HG03196 (cell line): ENCODE results near the gene GPC6.

Experiments used
- ATAC-seq: cut with Tn5 transposase; IDR thresholded peaks from one replicate; pipeline ENCODE4 v1.9.1; 2021; ENCODE audit not compliant: unreplicated experiment

GPC6 gene

DNA sequence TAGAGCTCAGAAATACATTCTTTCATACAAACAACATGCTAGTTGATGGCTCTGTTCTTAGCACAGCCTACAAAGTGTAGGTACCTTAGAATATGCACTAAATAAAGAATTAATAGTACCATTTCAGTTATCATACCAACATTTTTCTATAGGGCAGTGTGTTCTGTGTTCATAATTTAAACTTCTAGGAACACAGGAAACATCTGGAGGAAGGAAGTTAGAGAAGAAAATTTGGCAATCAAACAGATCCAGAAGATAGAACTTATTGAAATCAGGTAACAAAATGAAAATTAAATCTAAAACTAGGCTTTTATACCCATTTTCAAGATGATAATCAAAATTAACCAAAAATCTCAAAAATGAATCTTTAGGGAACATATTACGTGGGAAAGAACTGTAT is 725.3 kb downstream of the GPC6 start:
- ATAC-seq: no peak

DNA sequence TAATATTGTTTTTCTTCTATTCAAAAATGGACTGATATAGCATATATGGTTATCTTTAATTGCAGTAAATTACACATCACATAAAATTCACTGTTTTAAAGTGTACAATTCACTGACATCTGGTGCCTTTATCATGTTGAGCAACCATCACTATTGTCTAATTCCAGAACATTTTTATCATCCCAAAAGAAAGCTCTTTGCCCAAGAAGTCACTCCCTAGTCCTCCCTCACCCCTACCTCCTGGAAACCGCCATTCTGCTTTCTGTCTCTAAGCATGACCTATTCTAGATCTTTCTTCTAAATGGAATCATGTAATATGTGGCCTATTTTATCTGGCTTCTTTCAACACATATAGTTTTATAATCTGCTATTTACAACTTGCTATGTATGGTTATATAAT is 727.2 kb downstream of the GPC6 start:
- no peak for ATAC-seq

DNA sequence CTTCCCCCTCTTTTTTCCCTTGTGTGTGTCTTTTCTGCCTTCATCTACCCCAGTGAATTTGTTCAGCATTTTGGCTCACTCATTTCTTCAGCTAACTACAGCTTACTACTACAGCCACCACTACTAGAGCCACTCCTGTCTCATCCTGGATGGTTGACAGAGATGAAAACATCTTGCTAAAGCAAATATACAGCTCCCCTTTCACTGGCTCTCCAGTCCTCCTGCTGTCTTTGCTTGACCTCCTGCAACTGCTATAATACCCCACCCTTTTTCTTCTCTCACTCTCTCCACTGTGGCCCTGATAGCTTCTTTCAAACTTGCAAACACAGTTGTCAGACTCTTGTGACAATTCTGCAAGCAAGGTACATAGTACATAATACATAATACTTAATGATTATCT is 729.3 kb downstream of the GPC6 start:
- ATAC-seq: no peak

DNA sequence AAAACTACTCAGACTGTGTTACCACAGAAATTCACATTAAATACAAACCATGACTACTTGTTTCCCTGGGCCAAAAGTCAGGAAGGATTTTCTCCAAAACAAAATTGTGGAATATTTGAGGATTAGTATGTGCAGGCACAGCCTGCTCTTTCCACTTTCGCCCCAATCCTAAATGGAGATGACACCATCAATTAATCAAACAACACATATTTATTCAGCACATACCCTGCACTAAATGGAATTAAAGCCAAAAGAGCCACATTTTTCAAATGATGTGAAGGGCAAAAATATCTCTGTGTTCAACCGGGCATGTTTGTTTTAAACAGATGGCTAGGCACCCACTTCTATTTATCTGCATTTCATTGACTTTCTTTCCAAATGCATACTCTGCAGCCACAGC is 729.8 kb downstream of the GPC6 start:
- ATAC-seq: no peak

DNA sequence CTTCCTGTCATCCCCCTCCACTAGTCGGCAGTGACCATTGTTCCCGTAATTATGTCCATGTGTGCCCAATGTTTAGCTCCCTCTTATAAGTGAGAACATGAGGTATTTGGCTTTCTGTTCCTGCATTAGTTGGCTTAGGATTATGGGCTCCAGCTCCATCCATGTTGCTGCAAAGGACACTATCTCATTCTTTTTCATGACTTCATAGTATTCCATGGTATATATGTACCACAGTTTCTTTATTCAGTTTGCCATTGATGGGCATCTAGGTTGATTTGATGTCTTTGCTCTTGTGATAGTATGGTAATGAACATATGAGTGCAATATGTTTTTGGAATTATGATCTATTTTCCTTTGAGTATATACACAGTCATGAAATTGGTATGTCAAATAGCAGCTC is 730.8 kb downstream of the GPC6 start:
- ATAC-seq: no peak

DNA sequence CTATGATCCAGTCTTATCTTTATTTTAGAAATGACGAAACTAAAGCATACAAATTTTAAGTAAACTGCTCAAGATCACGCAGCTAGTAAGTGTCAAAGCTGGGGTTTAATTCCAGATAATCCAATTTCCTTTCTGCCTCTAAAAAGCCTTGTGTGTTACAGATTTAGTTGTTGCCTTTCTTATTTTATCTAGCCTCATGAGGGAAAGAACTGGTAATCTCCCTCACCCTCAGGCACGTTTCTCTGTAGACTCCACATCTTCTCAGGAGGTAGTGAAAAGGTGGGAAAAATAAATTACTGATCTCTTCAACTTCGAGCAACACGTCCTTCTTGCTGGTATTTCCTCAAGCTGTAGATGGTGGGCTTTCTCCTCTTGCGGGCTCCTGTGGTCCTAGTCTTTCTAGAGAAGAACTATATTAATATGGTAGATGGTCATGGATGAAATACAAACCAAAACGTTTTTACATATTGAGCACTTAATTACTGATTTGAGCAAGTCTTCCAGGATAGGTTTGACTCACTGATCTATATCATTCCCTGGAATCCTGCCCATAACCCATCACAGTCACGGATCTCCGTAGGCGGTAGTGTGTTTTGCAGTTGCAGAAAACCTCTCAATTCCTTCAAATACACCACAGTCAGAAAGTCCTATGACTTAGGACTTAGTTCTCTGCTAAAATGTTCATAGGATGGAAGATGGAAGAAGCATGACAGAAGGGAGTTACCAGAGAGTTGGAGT is 733.4 kb downstream of the GPC6 start:
- no peak for ATAC-seq

DNA sequence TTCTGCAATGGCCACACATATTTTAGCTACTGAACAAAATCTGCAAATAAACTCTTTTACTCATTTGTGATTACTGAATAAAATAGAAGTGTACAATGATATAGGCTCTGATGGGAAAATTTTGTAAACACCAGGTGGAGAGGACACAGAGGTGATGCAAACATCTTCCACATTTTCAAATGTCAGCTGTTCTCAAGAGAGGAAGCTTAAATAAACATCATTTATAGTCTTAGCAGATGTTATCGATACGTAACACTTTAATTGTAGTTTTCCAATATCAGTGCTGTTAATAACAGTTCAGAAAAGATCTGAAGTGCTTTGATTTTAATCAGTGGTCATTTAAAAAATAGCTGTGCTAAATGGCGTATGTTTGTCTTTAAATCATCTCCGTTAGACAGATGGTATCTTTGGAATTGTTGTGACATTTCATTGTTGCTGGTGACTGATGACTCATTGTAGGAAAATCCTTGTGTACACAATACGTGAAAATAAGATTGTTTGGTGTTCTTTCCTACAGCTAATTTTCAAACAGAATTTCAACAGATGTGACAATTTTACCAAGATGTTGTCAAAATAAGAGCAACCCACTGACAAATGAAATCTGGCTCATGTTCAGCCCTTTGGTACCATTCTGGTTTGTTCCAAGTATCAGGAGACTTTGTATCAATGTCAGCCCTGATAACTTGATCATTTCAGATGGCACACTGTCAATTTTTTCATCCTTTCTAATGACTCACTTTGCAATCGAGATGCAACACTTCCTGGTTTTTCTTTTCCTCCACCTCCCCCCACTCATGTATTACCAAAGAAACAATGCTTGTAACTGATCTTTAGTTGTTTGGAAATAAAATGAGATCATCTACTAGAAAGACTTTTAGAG is 736.9 kb downstream of the GPC6 start:
- no peak for ATAC-seq

DNA sequence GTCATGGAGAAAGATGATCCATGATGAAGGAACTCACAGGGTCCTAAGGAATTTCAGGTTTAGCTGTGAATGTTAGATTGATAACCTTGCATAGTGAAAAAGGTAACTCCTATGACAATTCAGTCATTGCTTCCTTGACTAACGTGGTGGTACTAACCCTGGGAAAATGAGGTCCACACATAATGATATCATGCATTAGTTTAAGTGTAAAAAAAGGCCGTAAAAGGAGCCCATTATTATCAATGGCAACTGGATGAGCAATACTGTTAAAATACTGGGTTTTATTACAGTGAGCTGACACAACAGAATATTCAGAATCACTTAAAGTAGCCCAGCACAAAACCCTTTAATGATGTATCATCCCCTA is 737.5 kb downstream of the GPC6 start:
- no peak for ATAC-seq

DNA sequence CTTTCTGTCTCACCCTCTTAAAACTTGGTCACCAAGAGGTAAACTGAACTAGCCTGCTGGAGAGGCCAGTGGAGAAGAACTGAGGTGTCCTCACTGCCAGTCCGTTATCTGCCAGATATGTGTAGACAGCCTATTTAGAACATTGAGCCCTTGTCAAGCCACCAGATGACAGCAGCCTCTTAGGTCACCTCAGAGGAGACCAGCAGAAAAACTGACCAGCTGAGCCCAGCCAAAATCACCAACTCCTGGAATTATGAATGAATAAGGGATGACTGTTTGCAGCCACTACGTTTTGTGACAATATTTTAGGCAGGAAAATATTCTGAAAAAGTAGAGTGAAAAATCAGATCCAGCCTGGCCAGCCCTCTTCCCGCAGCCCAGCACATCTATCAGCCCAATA is 739.0 kb downstream of the GPC6 start:
- no peak for ATAC-seq

DNA sequence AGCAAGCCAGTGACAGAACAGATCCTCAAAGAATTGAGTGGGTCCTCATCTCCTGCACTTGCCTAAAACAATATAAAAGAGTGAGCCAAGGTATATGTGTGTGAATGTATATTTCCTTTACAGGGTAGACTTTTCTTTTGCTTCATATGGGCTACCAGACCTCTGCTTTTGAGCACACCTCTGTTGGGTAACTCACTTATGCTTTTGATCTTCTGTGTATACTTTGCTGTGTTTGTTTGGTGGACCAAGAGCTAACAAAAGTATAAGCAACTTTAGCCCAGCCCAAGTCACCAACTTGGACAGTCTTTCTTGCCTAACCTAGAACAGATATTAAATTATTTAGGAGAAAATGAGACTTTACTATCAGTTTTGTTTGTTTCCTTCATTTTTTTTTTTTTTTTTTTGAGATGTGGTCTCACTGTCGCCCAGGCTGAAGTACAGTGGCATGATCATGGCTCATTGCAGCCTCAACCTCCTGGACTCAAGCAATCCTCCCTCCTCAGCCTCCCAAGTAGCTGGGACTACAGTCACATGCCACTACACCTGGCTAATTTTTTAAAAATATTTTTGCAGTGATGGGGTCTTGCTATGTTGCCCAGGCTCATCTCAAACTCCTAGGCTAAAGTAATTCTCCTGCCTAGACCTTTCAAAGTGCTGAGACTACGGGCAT is 739.8 kb downstream of the GPC6 start:
- no peak for ATAC-seq

DNA sequence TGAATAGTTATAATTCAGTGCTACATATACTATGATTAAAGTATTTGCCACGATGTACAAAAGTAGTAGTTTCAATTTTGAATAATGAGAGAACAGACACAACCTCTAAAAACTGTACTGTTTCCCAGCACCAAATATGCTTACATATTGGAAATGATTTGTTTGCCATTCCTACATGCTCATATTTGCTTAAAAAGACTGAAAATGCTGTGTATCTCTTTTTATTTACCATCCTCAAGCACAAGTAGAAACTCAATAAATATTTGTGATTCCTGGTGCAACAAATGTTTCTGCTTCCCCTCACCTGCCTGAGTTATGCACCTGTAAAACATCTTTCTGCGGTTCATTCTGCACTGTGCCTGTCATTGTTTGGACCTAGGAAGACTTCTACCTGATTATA is 740.7 kb downstream of the GPC6 start:
- ATAC-seq: no peak

DNA sequence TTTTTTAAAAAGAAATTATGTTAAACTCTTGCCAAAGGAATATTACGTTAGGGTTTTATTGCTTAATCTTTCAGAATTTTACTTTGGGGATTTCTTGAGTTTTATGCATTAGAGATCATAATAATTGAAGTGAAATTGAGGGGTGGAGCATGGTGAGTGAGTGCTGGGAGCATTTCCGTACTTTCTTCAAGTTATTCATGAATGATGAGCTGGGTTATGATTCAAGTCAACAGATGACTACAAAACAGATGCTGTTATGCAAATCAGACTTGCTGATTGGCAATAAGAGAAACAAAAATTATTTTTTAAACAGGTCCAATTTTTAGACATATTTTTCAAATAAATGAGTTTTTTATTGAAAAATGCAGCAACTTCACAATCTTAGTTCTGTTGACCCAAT is 748.6 kb downstream of the GPC6 start:
- ATAC-seq: no peak

DNA sequence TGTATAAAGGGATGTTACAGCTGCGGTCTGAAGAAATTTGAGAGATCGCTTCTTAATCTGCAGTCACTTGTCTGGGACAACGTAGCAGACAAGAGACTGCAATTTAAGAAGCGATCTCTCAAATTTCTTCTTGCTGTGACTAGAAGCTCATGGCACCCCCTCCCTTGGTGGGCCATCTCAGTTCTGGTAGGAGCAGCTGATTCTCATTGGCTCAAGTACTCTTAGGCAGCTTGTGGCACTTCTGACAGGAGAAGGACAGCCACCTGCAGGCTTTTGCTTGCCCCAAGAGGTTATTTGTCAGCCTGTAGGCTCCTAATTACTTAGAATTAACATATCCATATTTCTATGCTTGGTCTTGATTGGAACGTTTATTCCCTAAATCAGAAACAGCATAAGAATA is 749.9 kb downstream of the GPC6 start:
- ATAC-seq: no peak

DNA sequence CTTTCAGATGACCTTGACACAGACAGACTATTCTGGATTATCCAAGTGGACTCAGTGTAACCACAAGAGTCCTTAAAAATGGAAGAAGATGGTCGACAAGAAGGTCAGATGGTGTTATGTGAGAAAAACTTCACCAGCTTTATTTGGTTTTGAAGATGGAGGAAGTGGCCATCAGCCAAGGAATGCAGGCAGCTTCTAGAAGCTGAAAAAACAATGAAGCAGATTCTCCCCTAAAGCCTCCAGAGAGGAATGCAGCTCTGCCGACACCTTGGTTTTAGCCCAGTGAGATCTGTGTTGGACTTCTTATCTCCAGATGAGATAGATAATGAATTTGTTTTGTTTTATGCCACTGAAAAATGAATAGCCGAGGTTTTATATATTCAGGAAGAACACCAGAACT is 751.4 kb downstream of the GPC6 start:
- ATAC-seq: no peak

DNA sequence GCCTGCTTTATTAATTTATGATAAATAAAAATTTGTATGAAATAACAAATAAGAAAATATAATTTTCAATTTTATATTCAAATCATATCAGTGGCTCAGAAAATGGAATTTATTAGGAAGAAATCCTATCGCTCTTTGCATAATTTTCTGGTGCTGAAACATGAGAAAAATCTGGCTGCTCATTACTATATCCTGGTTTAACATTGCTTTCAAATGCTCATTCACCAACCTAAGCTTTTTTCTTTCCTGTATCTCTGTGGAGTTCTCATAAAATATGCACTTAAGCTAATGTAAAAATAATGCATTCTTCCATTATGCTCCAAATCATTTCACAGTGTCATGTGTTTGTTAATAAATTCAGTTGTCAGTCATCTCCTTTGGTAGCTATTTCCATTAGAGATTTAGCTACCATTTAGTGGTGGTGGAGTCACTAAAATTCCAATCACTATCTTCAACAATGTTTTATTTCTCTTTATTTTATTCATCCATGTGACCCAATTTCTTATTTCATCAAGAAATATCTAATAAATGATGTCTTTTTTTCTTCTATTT is 754.9 kb downstream of the GPC6 start:
- no peak for ATAC-seq

DNA sequence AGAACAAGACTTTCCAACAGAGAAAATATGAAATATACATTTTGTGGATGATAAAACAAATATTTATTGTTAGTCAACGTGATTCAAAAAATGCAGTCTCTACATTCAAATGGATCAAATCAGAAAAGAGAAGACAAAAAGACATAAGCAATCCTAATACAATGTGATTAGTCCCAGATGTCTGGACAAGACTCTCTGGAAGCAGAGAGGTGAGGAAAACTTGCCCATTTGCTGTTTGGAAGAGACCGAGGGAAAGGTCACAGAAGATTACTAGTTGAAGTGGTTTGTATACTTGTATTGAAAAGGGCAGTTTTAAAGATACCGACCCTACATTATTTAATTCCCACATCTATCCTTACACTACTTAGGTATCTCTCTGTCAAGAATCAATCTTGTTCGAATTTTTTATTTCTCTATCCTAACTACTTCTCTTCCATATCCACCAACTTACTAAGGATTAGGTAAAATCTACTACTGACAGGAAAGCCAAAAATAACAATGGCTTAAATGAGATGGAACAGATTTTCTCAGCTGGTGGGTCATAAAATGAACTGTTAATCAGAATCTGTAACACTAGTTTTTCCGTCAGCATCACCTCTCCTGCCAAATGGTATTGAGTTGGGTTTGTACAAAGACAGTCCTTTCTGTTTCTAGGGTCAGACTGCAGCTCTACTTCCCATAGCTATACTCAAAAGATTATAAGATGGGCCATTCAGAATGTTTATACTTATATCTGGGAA is 755.7 kb downstream of the GPC6 start:
- ATAC-seq: no peak

DNA sequence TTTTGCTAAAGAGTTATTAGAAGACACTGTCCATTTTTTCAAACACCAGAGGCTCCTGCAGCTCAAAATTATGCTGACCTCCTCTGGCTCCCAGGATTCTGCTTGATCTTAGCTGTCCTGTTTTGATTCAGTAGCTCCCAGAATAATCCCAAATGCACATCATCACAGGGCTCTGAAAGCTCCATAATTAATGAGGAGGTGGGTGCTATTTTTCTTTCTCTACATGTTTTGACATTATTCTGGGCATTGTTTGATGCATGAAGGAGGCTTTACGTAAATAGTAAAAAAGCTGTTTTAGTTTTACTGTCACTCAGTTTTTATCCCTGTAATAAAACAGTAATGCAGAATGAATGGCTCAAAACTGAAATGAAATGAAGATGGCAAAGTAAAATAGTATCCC is 757.4 kb downstream of the GPC6 start:
- ATAC-seq: no peak

DNA sequence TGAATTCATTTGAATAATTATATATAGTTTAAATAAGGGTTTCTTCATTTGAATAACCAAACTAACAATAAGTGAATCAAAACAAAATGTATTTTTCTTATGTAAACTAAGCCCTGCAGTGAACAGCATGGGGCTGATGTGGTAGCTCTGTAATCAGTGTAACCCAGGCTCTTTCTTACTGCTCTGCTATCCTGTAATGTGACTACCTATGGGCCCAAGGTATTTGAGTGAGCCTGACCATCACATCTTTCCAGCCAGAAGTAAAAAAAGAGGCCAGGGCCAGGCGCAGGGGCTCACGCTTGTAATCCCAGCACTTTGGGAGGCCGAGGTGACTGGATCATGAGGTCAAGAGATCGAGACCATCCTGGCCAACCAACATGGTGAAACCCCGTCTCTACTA is 758.3 kb downstream of the GPC6 start:
- ATAC-seq: no peak

DNA sequence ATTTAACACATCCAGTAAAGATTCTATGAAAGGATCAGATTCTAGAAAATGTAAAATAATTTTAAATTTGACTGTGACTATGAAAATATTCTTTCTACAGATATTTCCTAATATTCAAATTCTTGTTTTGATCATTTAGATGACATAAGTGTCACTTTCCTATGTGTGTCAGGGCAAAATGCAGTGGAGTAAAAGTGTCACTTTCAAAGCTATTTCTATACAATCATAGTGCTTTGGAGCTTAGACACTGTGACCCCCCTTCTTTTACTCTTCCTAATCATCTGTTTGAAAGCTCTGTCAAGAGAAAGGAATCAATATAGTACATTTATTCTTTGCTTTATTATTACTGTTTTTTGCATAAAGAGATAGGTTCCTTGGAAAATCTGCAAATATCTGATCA is 760.9 kb downstream of the GPC6 start:
- no peak for ATAC-seq

DNA sequence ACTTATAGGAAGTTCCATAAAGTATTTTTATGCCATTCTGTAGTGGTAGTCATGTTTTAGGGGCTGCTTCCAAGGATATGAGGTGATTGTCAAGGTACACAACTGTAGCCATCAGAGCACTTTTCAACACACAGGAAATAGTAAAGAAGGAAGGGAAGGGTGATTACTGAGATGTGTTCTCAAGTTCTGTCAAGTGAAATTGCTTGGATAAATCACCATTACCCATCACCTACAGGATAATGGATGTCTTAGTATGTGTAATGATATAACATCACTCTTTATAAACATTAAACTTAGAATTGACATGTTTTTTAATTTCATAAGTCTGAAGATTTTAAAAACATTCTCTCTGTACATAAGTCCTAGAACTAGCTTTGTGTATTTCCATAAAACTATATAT is 765.0 kb downstream of the GPC6 start:
- no peak for ATAC-seq

DNA sequence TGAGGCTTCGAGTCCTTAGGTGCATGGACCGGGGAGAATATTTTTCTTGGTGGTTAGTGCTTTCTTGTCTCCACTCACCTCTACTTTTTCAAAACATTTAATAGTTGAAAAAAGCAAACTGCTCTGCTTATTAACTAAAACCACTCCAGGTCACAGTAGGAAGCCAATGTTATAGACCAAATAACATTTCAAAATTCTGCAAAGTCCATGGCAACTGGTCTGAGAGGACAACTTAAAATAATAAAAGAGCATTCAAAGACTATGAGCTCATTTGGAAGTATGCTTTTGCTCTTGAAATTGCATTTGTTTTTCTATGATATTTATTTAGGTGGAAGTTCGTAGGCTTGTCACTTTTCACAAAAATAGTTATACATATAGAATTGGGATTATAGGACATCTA is 769.9 kb downstream of the GPC6 start:
- ATAC-seq: no peak
